PC-3 (cell line): ENCODE data around the gene MRGPRD. TPM values are rescaled to one million over a fixed set of nuclear protein-coding genes. Genes with fewer than 3 reads are reported as not detected.

Source experiments
- ATAC-seq: fragments of 200-7000 bp; cut with Tn5 transposase; 2 replicates; pipeline ENCODE4 v1.9.1; 2020; ENCODE audit warnings: mild to moderate bottlenecking, moderate library complexity
- BruUV-seq: library from RNA; stranded (reverse); fragments of 400-500 nt; replicated peaks from 2 replicates; lab custom pipeline; 2021; lab: Mats Ljungman, UMichigan
- CTCF ChIA-PET: fragments of 300-600 bp; sonication (Branson Sonifier 250); formaldehyde crosslinking; loops from one replicate; lab custom pipeline; 2022; ENCODE audit warnings: antibody characterized with exemption; lab: Charles Lee
- POLR2A ChIA-PET: fragments of 300-600 bp; sonication (Branson Sonifier 250); formaldehyde crosslinking; loops from one replicate; lab custom pipeline; 2022; ENCODE audit warnings: antibody characterized with exemption; ENCODE audit not compliant: unreplicated experiment; lab: Charles Lee
- DNase-seq: peaks from one replicate; pipeline ENCODE4 v3.0.0-alpha.2; 2015
- H2AFZ ChIP-seq: fragments of 300-600 bp; sonication (generic); 2 replicates; pipeline ENCODE4 v1.6.0; 2016; ENCODE audit warnings: antibody characterized with exemption, low read length
- H3F3A ChIP-seq: fragments of 300-600 bp; sonication (generic); one replicate; pipeline ENCODE4 v1.6.0; 2017; ENCODE audit warnings: antibody characterized with exemption, low read length, control low read depth, mild to moderate bottlenecking; ENCODE audit not compliant: unreplicated experiment
- H3K27ac ChIP-seq: fragments of 300-600 bp; sonication (generic); 2 replicates; pipeline ENCODE4 v1.5.1; 2016; ENCODE audit warnings: mild to moderate bottlenecking, low read length
- H3K27me3 ChIP-seq: fragments of 300-600 bp; sonication (generic); 2 replicates; pipeline ENCODE4 v1.6.1; 2016; ENCODE audit warnings: low read length, mixed read lengths
- H3K36me3 ChIP-seq: fragments of 300-600 bp; sonication (generic); 2 replicates; pipeline ENCODE4 v1.6.1; 2016; ENCODE audit warnings: low read depth, mixed run types, low read length, mixed read lengths
- H3K4me1 ChIP-seq: fragments of 300-600 bp; sonication (generic); 2 replicates; pipeline ENCODE4 v1.5.1; 2016; ENCODE audit warnings: low read length; ENCODE audit not compliant: insufficient read depth
- H3K4me2 ChIP-seq: fragments of 300-600 bp; sonication (generic); 2 replicates; pipeline ENCODE4 v1.6.0; 2016; ENCODE audit warnings: low read length
- H3K4me3 ChIP-seq: fragments of 300-600 bp; sonication (generic); 2 replicates; pipeline ENCODE4 v1.5.1; 2016; ENCODE audit warnings: mild to moderate bottlenecking, low read length, mixed read lengths
- H3K79me2 ChIP-seq: fragments of 300-600 bp; sonication (generic); 2 replicates; pipeline ENCODE4 v1.6.1; 2017; ENCODE audit warnings: low read length, mixed read lengths
- H3K9ac ChIP-seq: fragments of 300-600 bp; sonication (generic); 2 replicates; pipeline ENCODE4 v1.6.0; 2016; ENCODE audit warnings: mild to moderate bottlenecking, low read length
- H3K9me2 ChIP-seq: fragments of 300-600 bp; sonication (generic); replicated peaks from 2 replicates; pipeline ENCODE4 v1.6.1; 2016; ENCODE audit warnings: mixed run types, low read length, mixed read lengths
- H3K9me3 ChIP-seq: fragments of 300-600 bp; sonication (generic); 2 replicates; pipeline ENCODE4 v1.6.1; 2016; ENCODE audit warnings: low read length, mixed read lengths
- H4K20me1 ChIP-seq: fragments of 300-600 bp; sonication (generic); 2 replicates; pipeline ENCODE4 v1.6.1; 2016; ENCODE audit warnings: low read length, mixed read lengths
- CTCF ChIP-seq: fragments of 300-600 bp; sonication (generic); conservative IDR thresholded peaks from 2 replicates; pipeline ENCODE4 v1.5.1; 2017; ENCODE audit warnings: antibody characterized with exemption, low read depth, mild to moderate bottlenecking, low read length
- EZH2 ChIP-seq: fragments of 300-600 bp; sonication (generic); IDR thresholded peaks from one replicate; pipeline ENCODE4 v1.6.1; 2017; ENCODE audit warnings: antibody characterized with exemption, mild to moderate bottlenecking, low read length; ENCODE audit not compliant: unreplicated experiment
- EZH2phosphoT487 ChIP-seq: fragments of 300-600 bp; sonication (generic); IDR thresholded peaks from 2 replicates; pipeline ENCODE4 v1.6.1; 2018; ENCODE audit warnings: mild to moderate bottlenecking, antibody characterized with exemption, low read length, borderline replicate concordance
- intact Hi-C: fragments of 100-400 bp; cut with micrococcal nuclease; formaldehyde crosslinking; loops from 2 replicates; pipeline ENCODE4 v1.9.0; 2023
- total RNA-seq: library from RNA; depleted of rRNA; stranded (reverse); fragments of >200 nt; gene quantifications from 2 replicates; pipeline ENCODE4 v1.2.3, GENCODE V29; 2014

MRGPRD gene
- total RNA-seq, 1 experiment from 2014 or later = not detected

- CTCF ChIA-PET = no interaction called here
Measured at GRCh38 chr11:68961245-68961644, 19.5 kb downstream of the MRGPRD start.

GRCh38 chr11:68960294-68961071 lies 20.3 kb downstream of the MRGPRD start:
- H3F3A ChIP-seq = no peaks in the 10 kb centered on the region
- DNase-seq (no peak), ATAC-seq (no peak)
- no peaks in the 10 kb centered on the region for H3K36me3 ChIP-seq
- no peaks in the 10 kb centered on the region for H3K79me2 ChIP-seq
- no peaks in the 10 kb centered on the region for H4K20me1 ChIP-seq
- H3K9me2 ChIP-seq = no peaks in the 10 kb centered on the region
- H3K4me2 ChIP-seq = no peak overlapping the region
- intact Hi-C loops = no loop called here
- H3K27me3 ChIP-seq = no peaks in the 10 kb centered on the region
- ChIA-PET CTCF (no interaction called here), POLR2A (no interaction called here)
- H3K4me3 ChIP-seq = no peak overlapping the region
- no peaks in the 10 kb centered on the region for H3K9me3 ChIP-seq
- peaks cover 2% of the 10 kb centered on the region; the same call in 1 of the 2 replicates for H3K4me1 ChIP-seq
- no peak overlapping the region for H2AFZ ChIP-seq
- TF ChIP-seq CTCF (no peak), EZH2 (no peak), EZH2phosphoT487 (no peak)
- H3K27ac ChIP-seq = no peak overlapping the region
- BruUV-seq = no TSS peak
- no peak overlapping the region for H3K9ac ChIP-seq

More at GRCh38 chr11:68961245-68961644, 19.5 kb downstream of the MRGPRD start:
- no peak for ATAC-seq
- intact Hi-C loops = no loop called here
- Histone ChIP-seq H3K4me3 (no peak overlapping the region), H3K4me2 (no peak overlapping the region), H3K36me3 (no peaks in the 10 kb centered on the region), H3K9ac (no peak overlapping the region), H3K9me3 (no peaks in the 10 kb centered on the region), H3F3A (no peaks in the 10 kb centered on the region), H3K9me2 (no peaks in the 10 kb centered on the region), H2AFZ (no peak overlapping the region), H4K20me1 (no peaks in the 10 kb centered on the region), H3K79me2 (no peaks in the 10 kb centered on the region), H3K27ac (no peak overlapping the region), H3K27me3 (no peaks in the 10 kb centered on the region), H3K4me1 (no peaks in the 10 kb centered on the region)
- peak; percentile 13 for DNase-seq
- no peak for TF ChIP-seq CTCF
- TF ChIP-seq EZH2phosphoT487 = no peak
- no peak for TF ChIP-seq EZH2
- BruUV-seq = no TSS peak
- POLR2A ChIA-PET = no interaction called here
